Measurements from ENCODE around the gene CST1. TPM values are rescaled to one million over a fixed set of nuclear protein-coding genes. Genes with fewer than 3 reads are reported as not detected.
A peak's percentile ranks its signal among the peaks of the same experiment; 100 is the strongest.
"Not testable (repeated sequence)": the region's sequence is repeated elsewhere in the genome, so short reads cannot be mapped to it uniquely, and the experiment has no call there.

The CST1 gene
- polyA plus RNA-seq, 3 donors: not detected

DNA sequence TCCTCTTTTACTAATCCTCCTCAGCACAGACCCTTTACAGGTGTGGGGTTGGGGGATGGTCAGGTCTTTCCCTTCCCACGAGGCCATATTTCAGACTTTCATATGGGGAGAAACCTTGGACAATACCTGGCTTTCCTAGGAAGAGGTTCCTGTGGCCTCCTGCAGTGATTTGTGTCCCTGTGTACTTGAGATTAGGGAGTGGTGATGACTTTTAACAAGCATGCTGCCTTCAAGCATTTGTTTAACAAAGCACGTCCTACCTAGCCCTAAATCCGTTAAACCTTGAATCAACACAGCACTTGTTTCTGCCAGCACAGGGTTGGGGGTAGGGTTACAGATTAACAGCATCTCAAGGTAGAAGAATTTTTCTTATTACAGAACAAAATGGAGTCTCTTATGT, 6.1 kb upstream of the CST1 start:
- not testable (repeated sequence) for DNase-seq (ENCODE audit: low read depth in 3 of 3, low spot score in 2 of 3)

DNA sequence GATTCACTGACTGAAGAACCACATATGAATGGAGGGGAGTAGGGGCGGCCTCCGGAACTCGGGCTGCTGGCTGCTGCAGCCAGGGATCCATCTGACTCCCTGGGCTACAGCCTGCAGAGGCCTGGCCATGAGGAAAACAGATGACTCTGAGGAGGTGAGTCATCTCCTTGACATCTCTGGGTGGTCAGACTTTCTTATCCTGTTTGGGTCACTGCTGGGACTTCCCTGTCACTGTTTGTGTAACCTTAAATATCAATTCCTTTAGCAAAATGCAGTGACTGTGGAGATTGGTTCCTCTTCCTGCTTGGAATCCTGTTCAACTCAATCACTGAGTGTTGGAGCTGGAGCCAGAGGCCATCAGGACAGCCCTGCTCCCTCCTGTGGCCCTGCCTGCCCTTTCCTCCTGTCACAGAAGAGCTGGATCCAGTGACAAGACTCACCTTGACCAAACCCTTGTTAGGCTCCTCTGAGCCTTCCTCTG, 4.4 kb upstream of the CST1 start:
- not testable (repeated sequence) for DNase-seq (ENCODE audit: low read depth in 3 of 3, low spot score in 2 of 3)

DNA sequence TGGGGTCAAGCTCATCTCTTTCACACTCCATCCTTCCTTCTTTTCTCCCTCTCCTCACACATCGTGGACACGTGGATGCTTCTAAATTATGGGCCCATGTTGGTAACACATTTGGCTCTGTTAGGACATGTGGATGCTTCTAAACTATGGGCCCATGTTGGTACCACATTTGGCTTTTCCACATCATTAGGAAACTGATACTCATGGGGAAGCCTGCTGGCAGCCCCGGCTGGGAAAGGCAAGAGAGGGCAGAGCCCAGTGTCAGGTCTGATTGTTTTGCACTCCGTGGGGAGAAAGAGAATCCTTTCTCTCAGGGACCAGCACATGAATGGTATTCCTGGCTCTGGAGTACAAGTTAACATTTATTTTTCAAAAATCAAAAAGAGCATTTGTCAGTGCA, 4.0 kb upstream of the CST1 start:
- DNase-seq (ENCODE audit: low read depth in 3 of 3, low spot score in 2 of 3): no peak

DNA sequence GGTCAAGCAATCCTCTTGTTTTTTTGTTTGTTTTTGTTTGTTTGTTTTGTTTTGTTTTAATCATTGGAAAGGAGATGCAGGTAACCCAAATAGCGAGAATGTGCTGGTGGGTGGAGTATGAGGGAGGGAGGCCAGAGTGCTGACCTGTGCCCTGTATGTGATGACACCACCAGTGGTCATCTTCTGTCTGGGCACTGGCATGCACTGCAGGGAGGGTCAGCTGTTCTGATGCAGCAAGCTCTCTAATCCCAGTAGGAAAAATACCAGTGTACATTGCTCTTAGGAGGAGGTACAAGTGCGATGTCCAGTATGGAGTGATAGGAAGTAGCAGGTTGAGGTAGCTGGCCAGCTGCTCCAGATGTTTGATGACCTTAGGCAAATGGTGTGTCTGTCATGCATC, 2.9 kb upstream of the CST1 start:
- no peak for DNase-seq (ENCODE audit: low read depth in 3 of 3, low spot score in 2 of 3)

DNA sequence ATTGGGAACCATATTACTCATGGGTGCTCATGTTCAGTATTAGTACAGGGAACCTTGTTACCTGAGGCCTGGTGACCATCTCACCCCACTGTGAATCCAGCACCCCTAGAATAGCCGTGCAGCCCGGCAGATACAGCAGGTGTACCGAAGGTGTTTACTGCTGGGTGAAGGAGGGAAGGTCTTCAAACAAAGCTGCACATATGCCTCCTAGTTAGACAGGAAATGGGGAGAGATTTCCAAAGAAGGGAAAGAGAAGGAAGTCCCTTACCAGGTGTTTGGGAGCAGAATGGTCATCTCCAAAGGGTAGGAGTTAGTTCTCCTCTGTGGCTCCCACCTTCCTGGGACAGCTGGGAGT, 2.4 kb upstream of the CST1 start:
- DNase-seq (ENCODE audit: low read depth in 3 of 3, low spot score in 2 of 3): no peak

DNA sequence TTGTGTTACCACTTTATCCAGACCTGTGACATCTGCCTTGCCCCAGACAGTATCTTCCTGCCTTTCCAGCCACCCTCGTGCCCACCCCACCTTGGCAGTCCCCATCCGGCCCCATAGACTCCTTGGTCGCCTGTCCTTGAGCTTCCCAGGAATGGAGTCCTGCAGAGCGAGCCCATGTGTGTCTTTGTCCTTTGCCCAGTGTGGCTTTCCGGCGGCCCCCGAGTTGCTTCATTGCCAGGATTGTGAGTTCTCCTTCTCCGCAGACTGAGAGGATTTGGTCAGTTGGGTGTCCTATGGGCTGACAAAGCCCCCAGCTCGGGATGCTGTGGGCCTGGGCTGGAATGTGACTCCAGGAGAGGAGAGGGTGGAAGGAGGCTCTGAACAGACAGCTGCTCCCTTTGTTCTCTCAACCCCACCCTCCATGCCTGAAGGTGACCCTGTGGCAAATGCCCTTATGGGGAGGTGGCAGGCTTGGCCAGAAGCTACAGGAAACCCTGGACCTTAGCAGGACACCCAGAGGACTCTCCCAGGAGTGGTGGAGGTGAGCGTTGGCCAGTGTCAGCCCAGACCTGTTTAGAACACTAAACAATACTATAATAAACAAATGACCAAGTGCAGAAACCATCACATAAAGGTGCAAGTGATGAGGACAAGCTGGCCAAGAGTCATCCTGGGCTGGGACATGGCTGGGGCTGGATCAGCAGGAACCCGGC, 1.9 kb upstream of the CST1 start:
- DNase-seq (ENCODE audit: low read depth in 3 of 3, low spot score in 2 of 3): no peak

DNA sequence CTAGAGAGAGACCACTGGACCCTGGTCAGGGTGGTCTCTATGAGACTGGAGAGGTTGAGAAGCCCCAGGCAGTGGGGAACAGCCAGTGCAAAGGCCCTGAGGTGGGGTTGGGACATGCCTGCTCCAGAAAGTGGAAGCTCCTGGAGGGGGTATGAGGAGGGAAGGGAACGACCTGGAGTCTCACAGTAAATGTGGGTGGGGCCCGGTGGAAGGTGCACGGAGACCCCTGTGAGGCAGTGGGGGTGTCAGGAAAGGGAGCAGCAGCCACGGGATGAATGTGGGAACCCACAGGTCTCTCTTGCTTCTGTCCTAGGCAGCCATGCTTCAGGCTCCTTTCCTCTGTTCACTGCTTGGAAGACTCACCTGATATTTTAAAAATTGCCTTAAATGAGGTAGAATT, 1.3 kb upstream of the CST1 start:
- DNase-seq (ENCODE audit: low read depth in 3 of 3, low spot score in 2 of 3): no peak

DNA sequence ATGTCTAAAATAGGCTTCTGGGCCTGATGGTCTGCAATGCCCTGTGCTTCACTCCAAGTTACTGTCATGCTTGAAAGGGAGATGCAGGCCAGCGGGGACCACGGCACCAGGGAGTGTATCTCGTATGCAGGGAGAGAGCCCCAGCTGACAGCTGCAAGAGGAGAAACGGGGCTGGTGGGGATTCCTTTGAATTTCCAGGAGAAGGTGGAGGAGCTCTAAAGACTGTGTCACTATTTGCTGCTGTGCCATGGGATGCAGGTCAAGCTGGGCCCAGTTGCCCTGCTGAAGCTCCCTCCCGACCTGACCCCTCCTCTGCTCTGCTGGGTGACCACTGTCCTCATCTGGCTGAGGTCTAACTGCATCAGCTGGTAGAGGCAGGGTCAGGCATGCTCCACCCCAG, 989 bp downstream of the CST1 start:
- DNase-seq (ENCODE audit: low read depth in 3 of 3, low spot score in 2 of 3): no peak

DNA sequence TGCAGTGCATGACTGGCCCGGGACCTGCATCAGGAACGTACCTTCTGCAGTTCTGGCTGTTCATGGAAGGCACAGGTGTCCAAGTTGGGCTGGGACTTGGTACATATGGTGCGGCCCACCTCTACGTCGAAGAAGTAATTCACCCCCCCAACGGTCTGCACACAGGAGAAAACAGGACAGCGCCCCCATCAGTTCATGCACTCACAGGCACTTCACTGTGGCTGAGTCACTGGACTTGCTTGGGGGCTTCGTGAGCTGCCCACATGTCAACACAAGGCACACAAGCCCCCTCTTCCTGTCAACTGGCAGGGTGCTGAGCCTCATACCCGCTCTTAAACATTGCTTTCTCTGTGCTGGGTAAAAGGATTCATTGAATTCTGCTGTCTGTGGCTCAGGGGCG, 1.8 kb downstream of the CST1 start:
- DNase-seq (ENCODE audit: low read depth in 3 of 3, low spot score in 2 of 3): not testable (repeated sequence)

DNA sequence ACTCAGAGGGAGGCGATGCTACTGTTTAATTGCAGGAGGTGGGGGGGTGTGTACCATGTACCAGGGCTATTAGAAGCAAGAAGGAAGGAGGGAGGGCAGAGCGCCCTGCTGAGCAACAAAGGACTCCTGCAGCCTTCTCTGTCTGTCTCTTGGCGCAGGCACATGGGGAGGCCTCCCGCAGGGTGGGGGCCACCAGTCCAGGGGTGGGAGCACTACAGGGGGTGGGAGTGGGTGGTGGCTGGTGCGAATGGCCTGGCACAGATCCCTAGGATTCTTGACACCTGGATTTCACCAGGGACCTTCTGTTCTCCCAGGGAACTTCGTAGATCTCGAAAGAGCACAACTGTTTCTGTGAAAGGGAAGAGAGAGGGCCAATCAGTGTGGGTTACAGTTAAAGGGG, 3.2 kb downstream of the CST1 start:
- not testable (repeated sequence) for DNase-seq (ENCODE audit: low read depth in 3 of 3, low spot score in 2 of 3)

DNA sequence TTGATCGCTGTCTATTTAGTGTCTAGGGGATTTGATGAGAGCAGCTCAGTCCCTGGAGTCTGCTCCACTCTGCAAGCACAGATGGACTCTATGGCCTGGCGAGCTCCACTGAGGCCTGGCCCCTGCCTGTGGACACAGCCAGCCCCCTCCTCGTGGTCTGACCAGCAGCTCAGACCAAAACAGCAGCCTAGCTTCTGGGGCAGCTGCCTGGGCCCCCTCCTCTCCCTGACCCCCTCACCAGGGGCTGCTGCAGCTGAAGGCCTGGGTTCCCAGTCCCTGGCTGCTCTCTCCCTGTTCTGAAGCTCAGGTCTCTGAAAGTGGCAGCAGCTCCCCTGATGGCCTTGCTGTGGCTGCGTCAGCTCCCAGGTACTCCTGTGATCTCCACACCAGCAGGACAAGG, 3.6 kb downstream of the CST1 start:
- not testable (repeated sequence) for DNase-seq (ENCODE audit: low read depth in 3 of 3, low spot score in 2 of 3)

DNA sequence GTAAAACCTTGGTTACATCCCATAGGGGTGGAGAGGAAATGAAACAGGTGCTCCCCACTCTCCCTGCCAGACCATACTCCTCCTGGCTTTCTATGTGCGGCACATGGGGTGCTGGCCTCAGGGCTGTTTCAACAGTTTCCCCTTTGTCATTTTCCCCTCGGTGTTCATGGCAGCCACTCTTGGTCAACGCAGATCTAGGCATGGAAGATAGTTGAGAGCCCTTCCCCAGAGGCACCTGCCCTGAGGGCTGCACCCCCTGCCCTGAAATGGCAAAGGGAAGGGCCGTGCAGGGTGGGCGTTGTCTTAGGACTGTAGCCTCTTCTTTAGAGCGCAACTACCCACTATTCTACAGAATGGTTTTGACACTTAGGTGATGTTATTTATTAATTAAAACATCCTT, 4.4 kb downstream of the CST1 start:
- DNase-seq (ENCODE audit: low read depth in 3 of 3, low spot score in 2 of 3): no peak

DNA sequence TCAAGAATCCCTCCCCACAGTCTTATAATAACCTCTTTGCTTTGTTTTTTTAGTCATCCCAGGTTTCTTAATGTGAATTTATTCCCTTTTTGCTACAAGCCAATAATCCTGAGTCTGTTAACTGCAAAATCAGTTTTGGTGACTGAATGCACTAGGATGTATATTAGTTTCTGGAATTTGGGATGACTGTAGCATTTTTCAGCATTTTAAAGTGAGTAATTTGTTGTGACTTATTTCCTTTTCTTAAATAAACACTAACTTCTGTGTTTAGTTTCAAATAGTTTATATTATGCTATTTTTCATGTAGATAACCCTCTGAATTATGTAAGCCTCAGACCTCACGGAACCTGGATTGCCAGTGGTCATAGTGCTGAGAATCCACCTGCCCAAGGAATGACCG, 5.5 kb downstream of the CST1 start:
- no peak for DNase-seq (ENCODE audit: low read depth in 3 of 3, low spot score in 2 of 3)

DNA sequence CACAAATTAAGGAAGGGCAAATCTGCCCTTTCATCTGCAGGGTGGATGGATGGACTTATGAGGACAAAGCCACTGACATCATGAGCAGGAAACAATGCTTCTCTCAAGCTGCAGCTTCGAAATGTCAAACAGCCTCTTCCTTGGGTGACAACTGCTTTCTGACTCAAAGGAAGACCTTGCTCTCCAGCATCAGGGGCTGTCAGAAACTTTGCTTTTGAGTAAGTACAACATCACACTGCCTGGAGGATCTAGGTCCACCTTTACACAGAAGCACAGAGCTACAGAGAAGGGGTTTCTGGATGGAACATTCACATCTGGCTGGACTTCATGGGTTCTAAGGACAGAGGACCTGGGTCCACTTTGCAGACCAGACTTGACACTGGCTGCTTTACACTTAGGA, 5.9 kb downstream of the CST1 start:
- DNase-seq (ENCODE audit: low read depth in 3 of 3, low spot score in 2 of 3): no peak

DNA sequence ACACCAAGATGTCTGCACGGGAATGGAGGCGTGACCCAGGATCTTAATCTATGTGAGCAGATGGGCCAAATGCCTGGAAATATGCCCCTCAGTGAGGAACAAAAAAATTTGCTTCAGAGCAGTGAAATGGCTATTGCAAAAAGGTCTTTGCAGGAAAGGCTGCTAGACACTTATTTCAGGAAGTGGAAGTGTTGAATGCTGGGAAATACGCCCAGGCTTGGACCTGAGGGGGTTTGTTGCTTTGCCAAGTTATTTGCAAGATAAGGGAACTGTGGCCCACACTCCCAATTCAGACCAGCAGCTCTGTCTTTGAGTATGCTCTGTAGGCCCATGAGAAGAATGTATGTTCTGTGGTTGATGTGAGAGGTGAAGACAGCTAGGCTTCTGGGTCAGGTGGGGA, 15.3 kb downstream of the CST1 start:
- DNase-seq (ENCODE audit: low read depth in 3 of 3, low spot score in 2 of 3): not testable (repeated sequence)

DNA sequence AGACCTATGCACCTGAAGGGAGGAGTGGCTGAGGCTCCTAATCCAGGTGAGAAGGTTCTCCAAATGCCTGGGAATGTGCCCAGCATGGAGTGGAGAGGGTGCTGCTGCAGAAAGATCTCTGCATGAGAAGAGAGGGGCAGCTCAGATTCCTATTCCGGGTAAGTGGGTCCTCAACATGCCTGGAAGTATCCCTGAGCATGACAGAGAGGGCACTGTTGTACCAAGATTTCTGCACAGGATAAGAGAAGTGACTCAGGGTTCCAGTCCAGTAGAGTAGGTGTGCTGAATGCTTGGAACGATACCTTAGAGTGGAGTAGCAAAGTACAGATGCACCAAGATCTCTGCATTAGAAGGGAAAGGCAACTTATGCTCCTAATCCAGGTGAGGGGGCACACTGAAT, 15.8 kb downstream of the CST1 start:
- not testable (repeated sequence) for DNase-seq (ENCODE audit: low read depth in 3 of 3, low spot score in 2 of 3)

DNA sequence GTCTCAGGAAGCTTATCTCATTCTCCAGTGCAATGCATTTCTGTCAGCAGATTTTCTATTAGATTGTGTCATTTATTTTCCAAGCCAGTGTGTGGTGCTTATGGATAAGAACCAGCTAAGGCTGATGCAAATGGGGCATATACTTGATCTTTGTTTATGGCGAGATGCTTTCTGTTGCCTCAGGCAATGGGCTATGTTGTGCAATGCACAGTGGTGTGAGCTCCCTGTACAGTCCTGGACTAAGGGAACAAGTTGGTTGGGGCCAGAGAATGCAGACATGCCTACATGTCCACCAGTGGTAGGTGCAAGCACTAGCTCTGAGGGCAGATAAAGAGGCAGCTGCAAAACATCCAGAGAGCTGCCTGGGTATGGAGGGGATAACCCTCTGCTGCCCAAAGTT, 16.3 kb downstream of the CST1 start:
- DNase-seq (ENCODE audit: low read depth in 3 of 3, low spot score in 2 of 3): not testable (repeated sequence)

DNA sequence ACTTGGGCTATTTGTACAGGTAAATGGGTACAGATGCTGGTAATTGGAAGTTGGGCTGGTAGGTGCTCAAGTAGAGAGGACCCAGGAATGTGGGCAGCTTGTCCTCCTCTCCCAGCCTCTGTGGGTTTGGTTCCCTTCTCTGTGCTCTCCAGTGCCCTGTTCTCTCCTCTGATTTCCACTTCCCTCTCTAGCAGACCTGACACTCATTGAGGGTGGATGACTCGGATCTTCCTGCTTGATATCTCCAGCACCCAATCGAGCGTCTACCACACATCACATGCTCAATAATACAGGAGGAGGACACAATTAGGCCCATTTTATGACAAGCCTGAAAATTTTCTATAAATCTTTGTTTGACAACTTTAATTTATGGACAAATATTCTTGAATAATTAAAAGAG, 23.7 kb downstream of the CST1 start:
- DNase-seq (ENCODE audit: low read depth in 3 of 3, low spot score in 2 of 3): no peak

DNA sequence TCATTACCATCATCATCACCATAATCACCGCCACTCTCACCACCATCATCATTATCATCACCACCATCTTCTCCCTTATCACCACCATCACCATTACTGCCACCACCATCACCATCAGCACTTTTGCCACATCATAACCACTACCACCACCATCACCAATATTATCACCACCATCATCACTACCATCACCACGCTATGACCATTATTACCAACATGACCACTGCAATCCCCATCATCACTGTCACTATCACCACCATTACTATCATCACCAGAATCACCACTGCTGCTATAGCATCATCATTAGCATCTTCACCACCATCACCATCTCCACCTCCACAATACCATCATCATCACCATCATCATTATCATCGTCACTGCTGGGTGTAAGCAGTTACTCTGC, 25.6 kb downstream of the CST1 start:
- DNase-seq (ENCODE audit: low read depth in 3 of 3, low spot score in 2 of 3): no peak

DNA sequence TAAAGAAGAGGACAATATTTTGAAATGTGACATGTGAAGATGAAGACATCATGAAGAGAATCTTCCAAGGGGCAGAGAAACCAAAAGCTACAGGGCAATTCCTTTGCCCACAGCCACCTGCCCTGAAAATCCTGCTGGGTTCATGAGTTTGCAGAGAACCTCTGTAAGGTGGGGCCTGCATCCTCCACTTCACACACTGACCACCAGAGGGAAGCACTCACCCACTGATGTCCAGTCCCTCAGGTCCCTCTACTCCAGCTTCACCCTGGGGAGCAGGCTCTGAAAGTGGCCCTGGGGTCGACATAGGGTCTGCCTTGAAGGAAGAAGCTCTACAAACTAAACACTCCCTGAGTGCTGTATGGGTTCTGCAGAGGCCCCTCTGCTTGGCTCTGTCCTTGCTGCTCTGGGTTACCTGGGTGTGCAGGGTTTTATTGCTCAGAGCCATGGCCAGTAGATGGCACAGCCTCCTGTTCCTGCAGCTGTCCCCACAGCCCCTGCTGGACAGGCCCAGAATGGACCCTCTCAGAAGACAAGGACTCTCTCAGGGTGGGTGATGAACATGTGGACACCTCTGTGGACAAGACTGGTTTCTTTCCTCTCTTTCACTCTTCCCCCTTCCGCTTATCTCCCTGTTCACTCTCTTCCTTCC, 27.0 kb downstream of the CST1 start:
- DNase-seq (ENCODE audit: low read depth in 3 of 3, low spot score in 2 of 3): peak in 1 of 3 donors; percentile 1

DNA sequence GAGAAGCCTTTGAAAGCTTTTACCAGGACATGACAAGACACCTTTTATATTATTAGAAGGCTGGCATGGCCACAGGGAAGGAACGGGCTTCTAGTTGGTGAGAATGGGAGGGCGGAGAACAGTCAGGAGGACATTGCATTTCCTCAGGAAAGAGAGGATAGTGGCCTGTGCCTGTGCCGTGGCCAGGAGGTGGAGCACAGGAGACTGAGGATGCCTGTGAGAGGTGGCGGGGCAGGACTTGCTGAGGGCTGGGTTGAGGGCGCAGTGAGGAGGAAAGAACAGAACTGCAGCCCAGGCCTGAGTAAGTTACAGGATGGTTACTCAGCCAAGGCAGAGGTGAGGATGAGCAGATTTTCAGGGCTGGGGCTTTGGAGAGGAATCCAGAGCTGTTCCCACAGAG, 27.9 kb downstream of the CST1 start:
- not testable (repeated sequence) for DNase-seq (ENCODE audit: low read depth in 3 of 3, low spot score in 2 of 3)

DNA sequence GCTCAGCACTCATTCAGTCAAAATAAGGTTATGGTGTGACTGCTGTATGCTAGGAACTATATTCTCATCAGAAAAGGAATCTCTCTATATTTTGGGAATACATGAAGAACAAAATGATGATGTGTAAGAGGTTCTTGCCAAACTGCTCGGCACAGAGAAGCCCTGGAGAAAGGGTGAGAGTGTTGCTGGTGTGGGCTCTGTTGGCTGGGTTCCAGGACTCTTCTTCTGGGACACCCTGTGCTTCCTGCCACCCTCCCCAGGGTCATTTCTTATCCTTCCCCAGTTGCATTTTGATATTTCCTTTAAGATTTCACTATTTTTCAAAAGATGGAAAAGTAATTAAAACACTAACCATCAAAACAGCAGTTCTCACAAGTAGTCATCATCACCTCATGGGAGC, 28.8 kb downstream of the CST1 start:
- no peak for DNase-seq (ENCODE audit: low read depth in 3 of 3, low spot score in 2 of 3)

DNA sequence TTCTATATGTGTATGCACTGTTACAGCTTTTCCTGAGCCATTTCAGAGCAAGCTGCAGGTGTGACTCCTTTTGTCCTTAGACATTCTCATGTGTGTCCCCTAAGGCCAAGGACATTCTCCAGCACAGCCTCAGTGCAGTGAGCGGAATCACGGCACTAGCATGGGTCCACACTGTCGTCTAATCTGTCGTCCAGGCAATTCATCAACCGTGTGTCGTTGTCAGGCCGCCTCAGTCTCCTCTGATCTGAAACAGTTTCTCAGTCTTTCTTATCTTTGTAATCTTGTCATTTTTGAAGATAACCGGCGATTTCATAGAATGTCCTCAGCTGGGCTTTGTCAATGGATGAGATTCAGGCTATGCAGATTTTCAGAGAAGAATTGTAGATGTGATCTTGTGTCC, 31.4 kb downstream of the CST1 start:
- not testable (repeated sequence) for DNase-seq (ENCODE audit: low read depth in 3 of 3, low spot score in 2 of 3)

Data from right renal cortex interstitium (tissue), 3 donors.